ENCODE data around the gene TTYH3. TPM values are rescaled to one million over a fixed set of nuclear protein-coding genes. Genes with fewer than 3 reads are reported as not detected.
A peak's percentile ranks its signal among the peaks of the same experiment; 100 is the strongest.

Gene TTYH3
- total and polyA plus RNA-seq, 2 of the 13 experiments (the other 11 are each of a cell fraction or from before 2014, with no cell fraction given), result 26.3 to 50.0 TPM

- TF ChIP-seq ZNF737 (CRISPR knock-in tag; IDR thresholded peaks at IDR 0.05; ENCODE audit: borderline replicate concordance), result no peak
- no peak for TF ChIP-seq ZNF773 (CRISPR knock-in tag; IDR thresholded peaks at IDR 0.05; ENCODE audit: borderline replicate concordance)
- TF ChIP-seq PHF8 (CRISPR knock-in tag; IDR thresholded peaks at IDR 0.05), result no peak
- peak; percentile 55; the same call in 1 of the 2 replicates for TF ChIP-seq HOXA3 (CRISPR knock-in tag; IDR thresholded peaks at IDR 0.05)
- TF ChIP-seq HDAC1 (CRISPR knock-in tag; IDR thresholded peaks at IDR 0.05), result peak; percentile 50; the same call in 1 of the 2 replicates
- 0 out of 2 replicates have a peak, but pooled peaks have one; percentile 30 for TF ChIP-seq ZBTB10 (CRISPR knock-in tag; IDR thresholded peaks at IDR 0.05; ENCODE audit: borderline replicate concordance)
- peak; percentile 89 for TF ChIP-seq ELF3 (CRISPR knock-in tag; IDR thresholded peaks at IDR 0.05)
- TF ChIP-seq PATZ1 (CRISPR knock-in tag; IDR thresholded peaks at IDR 0.05), result peak; percentile 77
- TF ChIP-seq ZKSCAN8 (CRISPR knock-in tag; IDR thresholded peaks at IDR 0.05; ENCODE audit: borderline replicate concordance), result peak; percentile 21; the same call in 1 of the 2 replicates
- peak; percentile 54; the same call in 1 of the 2 replicates for TF ChIP-seq ZNF543 (CRISPR knock-in tag; IDR thresholded peaks at IDR 0.05)
- TF ChIP-seq CREBL2 (CRISPR knock-in tag; IDR thresholded peaks at IDR 0.05; ENCODE audit: borderline replicate concordance), result no peak
- peak; percentile 53 for TF ChIP-seq RARA (CRISPR knock-in tag; IDR thresholded peaks at IDR 0.05)
- TF ChIP-seq ZSCAN21 (CRISPR knock-in tag; IDR thresholded peaks at IDR 0.05; ENCODE audit: borderline replicate concordance), result peak; percentile 76; the same call in 1 of the 2 replicates
- no peak for TF ChIP-seq ATF7-NPFF (CRISPR knock-in tag; IDR thresholded peaks at IDR 0.05; ENCODE audit: low read depth)
- TF ChIP-seq ETV5 (CRISPR knock-in tag; IDR thresholded peaks at IDR 0.05; ENCODE audit: borderline replicate concordance), result peak; percentile 76; the same call in 1 of the 2 replicates
- TF ChIP-seq NAIF1 (CRISPR knock-in tag; IDR thresholded peaks at IDR 0.05; ENCODE audit: borderline replicate concordance), result no peak
- TF ChIP-seq HMG20A (CRISPR knock-in tag; IDR thresholded peaks at IDR 0.05; ENCODE audit: borderline replicate concordance), result peak; percentile 51
- TF ChIP-seq TCF7 (IDR thresholded peaks at IDR 0.05; ENCODE audit: low read depth), result peak; percentile 75
- TF ChIP-seq THAP7 (CRISPR knock-in tag; IDR thresholded peaks at IDR 0.05), result no peak
- TF ChIP-seq ZNF580 (CRISPR knock-in tag; IDR thresholded peaks at IDR 0.05; ENCODE audit: borderline replicate concordance, low read depth), result 0 out of 2 replicates have a peak, but pooled peaks have one; percentile 20
- no peak for TF ChIP-seq ZZZ3 (CRISPR knock-in tag; IDR thresholded peaks at IDR 0.05; ENCODE audit: borderline replicate concordance)
- no peak for TF ChIP-seq FOXP1 (IDR thresholded peaks at IDR 0.05)
- TF ChIP-seq FOXP1 (CRISPR knock-in tag; IDR thresholded peaks at IDR 0.05), result peak; percentile 26; the same call in 1 of the 2 replicates
- TF ChIP-seq GFI1 (CRISPR knock-in tag; IDR thresholded peaks at IDR 0.05; ENCODE audit: borderline replicate concordance), result 0 out of 2 replicates have a peak, but pooled peaks have one; percentile 36
- TF ChIP-seq SOX6 (IDR thresholded peaks at IDR 0.05), result no peak
- peak; percentile 85 for TF ChIP-seq SOX6 (CRISPR knock-in tag; IDR thresholded peaks at IDR 0.05)
- no peak for TF ChIP-seq NR2F6 (IDR thresholded peaks at IDR 0.05)
- TF ChIP-seq NR2F6 (CRISPR knock-in tag; IDR thresholded peaks at IDR 0.05), result peak; percentile 37; the same call in 1 of the 2 replicates
Observed at GRCh38 chr7:2628130-2628482, 3.7 kb upstream of the TTYH3 start (continued).

Data from HepG2 (cell line).